Activated T-cell treated with anti-CD3 and anti-CD28 coated beads, Interleukin-2, amount 50 U/mL, for 72 hours (primary cell): Measurements from ENCODE around the gene JAM2. TPM values are rescaled to one million over a fixed set of nuclear protein-coding genes. Genes with fewer than 3 reads are reported as not detected.
"Not testable (repeated sequence)": the region's sequence is repeated elsewhere in the genome, so short reads cannot be mapped to it uniquely, and the experiment has no call there.

ENCODE experiments used
- ATAC-seq, 2 donors: fragments of 150-1000 bp; cut with Tn5 transposase; replicated peaks in 1 of 2; 2 replicates each; pipeline ENCODE4 v1.10.0; 2021; ENCODE audit warnings: moderate library complexity in 2 of 2, mild to moderate bottlenecking in 1 of 2
- DNase-seq, 2 donors: peaks; one replicate each; pipeline ENCODE4 v3.0.0; 2021 to 2022; ENCODE audit warnings: mixed read lengths in 1 of 2
- H3K27ac Mint-ChIP-seq: one replicate; pipeline ENCODE4 v1.8.0; 2022; ENCODE audit warnings: mild to moderate bottlenecking, moderate library complexity, mixed read lengths
- H3K27me3 Mint-ChIP-seq: one replicate; pipeline ENCODE4 v1.8.0; 2022; ENCODE audit warnings: low read depth, mixed read lengths
- H3K36me3 Mint-ChIP-seq, 2 donors: one replicate each; pipeline ENCODE4 v1.8.0; 2022; ENCODE audit warnings: mixed read lengths in 2 of 2, mild to moderate bottlenecking in 1 of 2; ENCODE audit not compliant: insufficient read depth in 2 of 2
- H3K4me1 Mint-ChIP-seq: one replicate; pipeline ENCODE4 v1.8.0; 2022; ENCODE audit warnings: low read depth, mixed read lengths
- H3K4me3 Mint-ChIP-seq, 2 donors: one replicate each; pipeline ENCODE4 v1.8.0; 2022; ENCODE audit warnings: mild to moderate bottlenecking in 2 of 2, mixed read lengths in 2 of 2, moderate library complexity in 2 of 2
- H3K9me3 Mint-ChIP-seq, 2 donors: one replicate each; pipeline ENCODE4 v1.8.0; 2022; ENCODE audit warnings: mixed read lengths in 2 of 2
- total RNA-seq, 2 donors: library from RNA; stranded (reverse); gene quantifications; one replicate each; pipeline ENCODE4 v1.2.3, GENCODE V29; 2022

JAM2 gene, protein sequence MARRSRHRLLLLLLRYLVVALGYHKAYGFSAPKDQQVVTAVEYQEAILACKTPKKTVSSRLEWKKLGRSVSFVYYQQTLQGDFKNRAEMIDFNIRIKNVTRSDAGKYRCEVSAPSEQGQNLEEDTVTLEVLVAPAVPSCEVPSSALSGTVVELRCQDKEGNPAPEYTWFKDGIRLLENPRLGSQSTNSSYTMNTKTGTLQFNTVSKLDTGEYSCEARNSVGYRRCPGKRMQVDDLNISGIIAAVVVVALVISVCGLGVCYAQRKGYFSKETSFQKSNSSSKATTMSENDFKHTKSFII
- total RNA-seq = 1 to 10 TPM; 2.0 to 2.7 TPM

- peak; percentile 71 to 78 for ATAC-seq
- peak within 1 kb of the TSS; percentile 69 to 84 for H3K4me3 Mint-ChIP-seq
- H3K9me3 Mint-ChIP-seq = peaks cover 3 to 4% of the 10 kb centered on the region in 2 donors
- H3K4me1 Mint-ChIP-seq = peaks cover 50% of the 10 kb centered on the region
- H3K36me3 Mint-ChIP-seq = peaks cover 0 to 4% of the 10 kb centered on the region in 2 donors
- H3K27ac Mint-ChIP-seq = peak within 1 kb of the TSS; percentile 7
- peaks cover 56% of the 10 kb centered on the region for H3K27me3 Mint-ChIP-seq
- peak; percentile 59 to 62 for DNase-seq
These were observed at the start of gene JAM2 for GRCh38 chr21:25638660-25639550. Gene JAM2 (plus strand): TSS chr21:25639258. CDS start chr21:25639822, 564 bp downstream.

GRCh38 chr21:25589887-25590286 is 49.2 kb upstream of the JAM2 start:
- no peak overlapping the region for H3K4me3 Mint-ChIP-seq
- no peaks in the 10 kb centered on the region for H3K9me3 Mint-ChIP-seq
- no peaks in the 10 kb centered on the region for H3K27me3 Mint-ChIP-seq
- no peak overlapping the region for H3K27ac Mint-ChIP-seq
- no peak for ATAC-seq
- no peak for DNase-seq
- peaks cover 1% of the 10 kb centered on the region for H3K4me1 Mint-ChIP-seq
- H3K36me3 Mint-ChIP-seq = peaks cover 15 to 40% of the 10 kb centered on the region in 2 donors

GRCh38 chr21:25607151-25608043 is 31.7 kb upstream of the JAM2 start, which contains the start of gene MRPL39:
Gene MRPL39 (minus strand): TSS chr21:25607481. CDS start chr21:25607475, 6 bp downstream.
- DNase-seq (peak; percentile 90 to 94), ATAC-seq (peak; percentile 94 to 95)
- Mint-ChIP-seq H3K9me3 (no peaks in the 10 kb centered on the region), H3K36me3 (peaks cover 3 to 17% of the 10 kb centered on the region in 2 donors), H3K4me3 (peak within 1 kb of the TSS; percentile 92 to 95), H3K27me3 (no peaks in the 10 kb centered on the region), H3K4me1 (peaks cover 40% of the 10 kb centered on the region), H3K27ac (peak within 1 kb of the TSS; percentile 97)

GRCh38 chr21:25608044-25608737 is 30.9 kb upstream of the JAM2 start:
- H3K27ac Mint-ChIP-seq = peak overlapping the region; percentile 82
- no peaks in the 10 kb centered on the region for H3K9me3 Mint-ChIP-seq
- H3K4me1 Mint-ChIP-seq = peaks cover 37% of the 10 kb centered on the region
- ATAC-seq = peak; percentile 80 to 83
- H3K36me3 Mint-ChIP-seq = peaks cover 3 to 12% of the 10 kb centered on the region in 2 donors
- peak overlapping the region; percentile 92 to 95 for H3K4me3 Mint-ChIP-seq
- peak; percentile 81 to 83 for DNase-seq
- H3K27me3 Mint-ChIP-seq = no peaks in the 10 kb centered on the region

DNA sequence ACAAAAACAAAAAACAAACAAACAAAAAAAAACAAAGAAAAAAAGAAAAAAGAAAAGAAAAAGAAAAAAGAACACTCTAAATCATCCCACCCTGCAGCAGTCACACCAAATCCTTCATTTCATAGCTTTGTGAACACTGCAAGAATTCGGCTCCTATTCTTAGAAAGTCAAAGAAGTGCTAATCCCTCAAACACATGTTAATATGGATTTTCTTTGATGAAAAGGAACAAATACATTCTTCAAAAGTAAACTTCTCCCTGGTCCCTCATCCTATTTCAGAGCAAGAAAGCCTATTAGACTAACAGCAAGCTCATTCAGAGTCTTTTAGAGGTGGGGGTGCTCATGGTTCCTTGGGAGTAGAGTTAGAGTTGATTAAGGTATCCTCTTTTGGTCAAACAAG is 24.6 kb upstream of the JAM2 start:
- no peak for DNase-seq
- no peaks in the 10 kb centered on the region for H3K9me3 Mint-ChIP-seq
- H3K36me3 Mint-ChIP-seq = no peaks in the 10 kb centered on the region
- no peaks in the 10 kb centered on the region for H3K4me1 Mint-ChIP-seq
- H3K27ac Mint-ChIP-seq = no peak overlapping the region
- no peak overlapping the region for H3K4me3 Mint-ChIP-seq
- no peak for ATAC-seq
- peaks cover 6% of the 10 kb centered on the region for H3K27me3 Mint-ChIP-seq

DNA sequence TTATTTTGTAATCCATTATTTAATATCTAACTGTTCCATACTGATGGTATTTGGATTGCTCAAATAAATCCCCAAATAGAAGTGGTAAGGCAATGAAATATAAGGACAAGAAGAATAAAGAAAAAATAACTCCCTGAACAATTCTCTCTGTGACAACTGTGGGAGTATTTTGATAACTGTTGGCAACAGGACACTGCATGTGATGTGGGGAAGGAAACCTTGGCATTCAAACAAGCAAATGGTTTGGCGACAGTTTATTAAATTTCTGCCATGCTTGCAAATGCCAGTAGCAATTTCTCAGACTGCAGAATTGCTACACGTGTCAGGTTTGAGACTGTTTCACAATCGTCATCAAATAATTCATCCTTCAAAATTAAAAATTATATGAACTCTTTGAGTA is 23.2 kb upstream of the JAM2 start:
- H3K4me1 Mint-ChIP-seq = no peaks in the 10 kb centered on the region
- H3K27ac Mint-ChIP-seq = no peak overlapping the region
- H3K9me3 Mint-ChIP-seq = no peaks in the 10 kb centered on the region
- peaks cover 6% of the 10 kb centered on the region for H3K27me3 Mint-ChIP-seq
- no peaks in the 10 kb centered on the region for H3K36me3 Mint-ChIP-seq
- no peak for DNase-seq
- no peak for ATAC-seq
- no peak overlapping the region for H3K4me3 Mint-ChIP-seq

DNA sequence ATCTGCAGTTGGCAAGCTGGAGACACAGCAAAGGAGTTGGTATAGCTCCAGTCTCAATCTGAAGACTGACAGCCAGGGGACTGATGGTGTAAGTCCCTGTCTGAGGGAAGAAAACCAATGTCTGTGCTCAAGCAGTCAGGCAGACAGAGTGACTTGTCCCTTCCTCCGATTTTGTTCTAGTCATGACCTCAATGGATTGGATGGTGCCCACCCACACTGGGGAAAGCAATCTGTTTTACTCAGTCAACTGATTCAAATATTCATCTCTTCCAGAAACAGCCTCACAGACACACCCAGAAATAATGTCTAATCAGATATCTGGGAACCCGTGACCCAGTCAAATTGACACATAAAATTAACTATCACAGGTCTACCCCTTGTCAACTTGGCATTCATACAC is 19.9 kb upstream of the JAM2 start:
- H3K27ac Mint-ChIP-seq = no peak overlapping the region
- DNase-seq (no peak), ATAC-seq (no peak)
- H3K9me3 Mint-ChIP-seq = no peaks in the 10 kb centered on the region
- peaks cover 6% of the 10 kb centered on the region for H3K27me3 Mint-ChIP-seq
- H3K4me3 Mint-ChIP-seq = no peak overlapping the region
- H3K36me3 Mint-ChIP-seq = no peaks in the 10 kb centered on the region
- H3K4me1 Mint-ChIP-seq = no peaks in the 10 kb centered on the region

DNA sequence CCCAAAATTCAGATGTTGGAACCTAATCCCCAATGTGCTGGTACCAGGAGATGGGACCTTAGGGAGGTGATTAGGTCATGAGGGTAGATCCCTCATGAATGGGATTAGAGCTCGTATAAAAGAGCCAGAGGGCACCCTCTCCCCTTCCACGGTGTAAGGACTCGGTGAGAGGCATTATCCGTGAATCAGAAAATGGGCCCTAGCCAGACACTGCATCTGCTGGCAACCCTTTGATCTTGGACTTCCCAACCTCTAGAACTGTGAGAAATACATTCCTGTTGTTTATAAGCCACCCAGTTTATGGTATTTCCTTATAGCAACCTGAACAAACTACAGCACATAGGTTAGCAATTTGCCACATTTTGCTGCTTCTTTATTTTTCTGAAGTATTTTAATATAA is 14.5 kb upstream of the JAM2 start:
- Mint-ChIP-seq H3K27me3 (no peaks in the 10 kb centered on the region), H3K27ac (no peak overlapping the region), H3K36me3 (no peaks in the 10 kb centered on the region), H3K4me1 (no peaks in the 10 kb centered on the region), H3K4me3 (no peak overlapping the region), H3K9me3 (no peaks in the 10 kb centered on the region)
- no peak for ATAC-seq
- no peak for DNase-seq

- DNase-seq = no peak
- H3K9me3 Mint-ChIP-seq = no peaks in the 10 kb centered on the region
- no peak overlapping the region for H3K4me3 Mint-ChIP-seq
- no peaks in the 10 kb centered on the region for H3K4me1 Mint-ChIP-seq
- H3K27me3 Mint-ChIP-seq = peaks cover 3% of the 10 kb centered on the region
- no peaks in the 10 kb centered on the region for H3K36me3 Mint-ChIP-seq
- ATAC-seq = no peak
- no peak overlapping the region for H3K27ac Mint-ChIP-seq
These were observed 14.0 kb upstream of the JAM2 start for GRCh38 chr21:25625036-25625435.

DNA sequence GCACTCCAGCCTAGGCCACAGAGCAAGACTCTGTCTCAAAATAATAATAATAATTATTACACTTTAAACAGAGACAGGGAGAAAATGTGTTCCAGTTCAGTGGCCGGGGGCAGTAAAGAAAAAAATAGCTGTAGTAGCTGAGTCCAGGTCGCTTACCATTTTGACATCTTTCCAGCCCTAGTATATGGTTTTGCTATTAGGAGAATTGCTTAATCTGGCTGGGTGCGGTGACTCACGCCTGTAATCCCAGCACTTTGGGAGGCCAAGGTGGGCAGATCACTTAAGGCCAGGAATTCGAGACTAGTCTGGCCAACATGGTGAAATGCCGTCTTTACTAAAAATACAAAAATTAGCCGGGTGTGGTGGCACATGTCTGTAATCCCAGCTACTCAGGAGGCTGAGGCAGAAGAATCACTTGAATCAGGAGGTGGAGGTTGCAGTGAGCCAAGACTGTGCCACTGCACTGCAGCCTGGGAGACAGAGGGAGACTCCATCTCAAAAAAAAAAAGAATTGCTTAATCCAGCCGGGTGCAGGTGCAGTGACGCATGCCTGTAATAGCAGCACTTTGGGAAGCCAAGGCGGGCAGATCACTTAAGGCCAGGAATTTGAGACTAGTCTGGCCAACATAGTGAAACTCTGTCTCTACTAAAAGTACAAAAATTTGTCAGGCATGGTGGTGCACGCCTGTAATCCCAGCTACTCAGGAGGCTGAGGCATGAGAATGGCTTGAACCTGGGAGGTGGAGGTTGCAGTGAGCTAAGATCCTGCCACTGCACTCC is 13.1 kb upstream of the JAM2 start:
- H3K9me3 Mint-ChIP-seq, H3K27me3 Mint-ChIP-seq, DNase-seq, H3K4me1 Mint-ChIP-seq, H3K4me3 Mint-ChIP-seq, H3K36me3 Mint-ChIP-seq, ATAC-seq, H3K27ac Mint-ChIP-seq: not testable (repeated sequence)

GRCh38 chr21:25626757-25627156 is 12.3 kb upstream of the JAM2 start:
- Mint-ChIP-seq H3K36me3 (no peaks in the 10 kb centered on the region), H3K9me3 (no peaks in the 10 kb centered on the region), H3K27ac (no peak overlapping the region), H3K27me3 (peaks cover 6% of the 10 kb centered on the region), H3K4me1 (no peaks in the 10 kb centered on the region), H3K4me3 (no peak overlapping the region)
- DNase-seq (no peak), ATAC-seq (no peak)

GRCh38 chr21:25632296-25632695 is 6.8 kb upstream of the JAM2 start:
- Mint-ChIP-seq H3K27me3 (peaks cover 33% of the 10 kb centered on the region), H3K36me3 (peaks cover 0 to 4% of the 10 kb centered on the region in 2 donors), H3K9me3 (peaks cover 3 to 4% of the 10 kb centered on the region in 2 donors), H3K4me1 (peaks cover 23% of the 10 kb centered on the region), H3K4me3 (no peak overlapping the region), H3K27ac (no peak overlapping the region)
- ATAC-seq (no peak), DNase-seq (no peak)
